HepG2 (cell line): ENCODE measurements around the gene PTCRA. TPM values are rescaled to one million over a fixed set of nuclear protein-coding genes. Genes with fewer than 3 reads are reported as not detected.
A peak's percentile ranks its signal among the peaks of the same experiment; 100 is the strongest.

ENCODE experiments used
- BRD4 ChIP-seq: sonication (generic); formaldehyde crosslinking; IDR thresholded peaks from 2 replicates; pipeline ENCODE4 v1.4.0; 2020; ENCODE audit warnings: missing genetic modification reagents
- CBX2 ChIP-seq, 2 experiments: fragments of 200-600 bp in 1 of 2; sonication (generic); formaldehyde crosslinking in 1 of 2; IDR thresholded peaks; 2 replicates each; pipeline versions ENCODE4 v1.7.0 to v1.8.1; 2018 to 2022; ENCODE audit warnings: low read depth in 2 of 2, low read length in 1 of 2, mild to moderate bottlenecking in 1 of 2, missing genetic modification reagents in 1 of 2
- EP300 ChIP-seq, 3 experiments: sonication (generic) in 1 of 3; formaldehyde crosslinking in 1 of 3; IDR thresholded peaks; 2 replicates each; pipeline versions ENCODE4 v1.5.1 to v1.6.1; 2011 to 2020; ENCODE audit warnings: low read depth in 2 of 3, low read length in 2 of 3, borderline replicate concordance in 1 of 3, improper control_type of control experiment in 1 of 3, mild to moderate bottlenecking in 1 of 3, missing genetic modification reagents in 1 of 3, moderate library complexity in 1 of 3
- HNF4G ChIP-seq, 2 experiments: sonication (generic) in 1 of 2; formaldehyde crosslinking in 1 of 2; IDR thresholded peaks; 2 replicates each; pipeline versions ENCODE4 v1.4.0 to v1.6.1; 2011 to 2020; ENCODE audit warnings: borderline replicate concordance in 2 of 2, low read depth in 2 of 2, mild to moderate bottlenecking in 2 of 2, low read length in 1 of 2, missing genetic modification reagents in 1 of 2, moderate library complexity in 1 of 2
- MXI1 ChIP-seq: IDR thresholded peaks from 3 replicates; pipeline ENCODE4 v1.6.1; 2012; ENCODE audit warnings: low read depth, low read length, inconsistent platforms, borderline replicate concordance
- NFIC ChIP-seq: IDR thresholded peaks from 2 replicates; pipeline ENCODE4 v1.6.1; 2012; ENCODE audit warnings: mild to moderate bottlenecking, low read length, inconsistent platforms
- NFKBIZ ChIP-seq: IDR thresholded peaks from 2 replicates; pipeline ENCODE4 v1.6.1; 2018; ENCODE audit warnings: missing genetic modification reagents, missing compliant biosample characterization
- NR2F2 ChIP-seq: IDR thresholded peaks from 2 replicates; pipeline ENCODE4 v1.6.1; 2012; ENCODE audit warnings: low read depth, inconsistent platforms, borderline replicate concordance
- PCBP1 ChIP-seq: fragments of 200-400 bp; formaldehyde crosslinking; IDR thresholded peaks from 2 replicates; pipeline ENCODE4 v1.6.1; 2017; ENCODE audit warnings: mild to moderate bottlenecking, low read depth, low read length, borderline replicate concordance
- RAD51 ChIP-seq: fragments of 450-650 bp; IDR thresholded peaks from 2 replicates; pipeline ENCODE4 v1.6.1; 2016; ENCODE audit warnings: borderline replicate concordance
- RARA ChIP-seq: IDR thresholded peaks from 2 replicates; pipeline ENCODE4 v1.6.1; 2016; ENCODE audit warnings: missing genetic modification reagents, missing compliant biosample characterization
- SAP130 ChIP-seq: IDR thresholded peaks from 2 replicates; pipeline ENCODE4 v1.6.1; 2016; ENCODE audit warnings: low read depth
- THRA ChIP-seq: sonication (generic); formaldehyde crosslinking; IDR thresholded peaks from 2 replicates; pipeline ENCODE4 v1.4.0; 2020; ENCODE audit warnings: missing genetic modification reagents, borderline replicate concordance
- XBP1 ChIP-seq: sonication (generic); formaldehyde crosslinking; IDR thresholded peaks from 2 replicates; pipeline ENCODE4 v1.5.0; 2020; ENCODE audit warnings: missing genetic modification reagents
- ZFP90 ChIP-seq: sonication (generic); formaldehyde crosslinking; IDR thresholded peaks from 2 replicates; pipeline ENCODE4 v1.8.0; 2022; ENCODE audit warnings: missing genetic modification reagents, mild to moderate bottlenecking, inconsistent platforms, borderline replicate concordance
- ZNF205 ChIP-seq: IDR thresholded peaks from 2 replicates; pipeline ENCODE4 v1.6.1; 2018; ENCODE audit warnings: missing biosample characterization, missing genetic modification reagents
- ZNF232 ChIP-seq: sonication (generic); formaldehyde crosslinking; IDR thresholded peaks from 2 replicates; pipeline ENCODE4 v1.4.0; 2020; ENCODE audit warnings: missing genetic modification reagents, borderline replicate concordance
- ZNF383 ChIP-seq: sonication (generic); formaldehyde crosslinking; IDR thresholded peaks from 2 replicates; pipeline ENCODE4 v1.4.0; 2020; ENCODE audit warnings: missing genetic modification reagents, mild to moderate bottlenecking, borderline replicate concordance
- ZNF430 ChIP-seq: sonication (generic); formaldehyde crosslinking; IDR thresholded peaks from 2 replicates; pipeline ENCODE4 v1.9.0; 2021; ENCODE audit warnings: mild to moderate bottlenecking, missing genetic modification reagents
- ZNF709 ChIP-seq: sonication (generic); formaldehyde crosslinking; IDR thresholded peaks from 2 replicates; pipeline ENCODE4 v1.5.0; 2020; ENCODE audit warnings: mild to moderate bottlenecking, missing genetic modification reagents
- ZNF879 ChIP-seq: sonication (generic); formaldehyde crosslinking; IDR thresholded peaks from 2 replicates; pipeline ENCODE4 v1.8.1; 2023; ENCODE audit warnings: missing genetic modification reagents
- polyA plus RNA-seq, 8 experiments: library from polyadenylated mRNA; depleted of rRNA in 3 of 8; stranded (reverse) in 7 of 8; unstranded in 1 of 8; fragments of >200 nt; fragmentation: Illumina TruSeq in 4 of 8; extraction: Trizol in 4 of 8; gene quantifications; 2 replicates each; pipeline versions ENCODE4 v1.2.1 to v1.2.3, GENCODE V29; 2011 to 2016; ENCODE audit warnings: low read depth in 4 of 8, missing spikeins in 1 of 8, mixed read lengths in 1 of 8; ENCODE audit not compliant: insufficient read depth in 1 of 8
- total RNA-seq, 5 experiments: library from RNA; depleted of rRNA; stranded (reverse); fragments of >200 nt; fragmentation: Illumina TruSeq; extraction: Trizol; gene quantifications; 2 replicates each; pipeline ENCODE4 v1.2.3, GENCODE V29; 2016; ENCODE audit warnings: low read depth in 1 of 5
- TF ChIP-seq, protein P1 (sequence below): sonication (generic); formaldehyde crosslinking; IDR thresholded peaks from 2 replicates; pipeline ENCODE4 v1.5.0; 2020; ENCODE audit warnings: mild to moderate bottlenecking, missing genetic modification reagents, borderline replicate concordance
- TF ChIP-seq, protein P2 (sequence below): sonication (generic); formaldehyde crosslinking; IDR thresholded peaks from 2 replicates; pipeline ENCODE4 v1.5.0; 2020; ENCODE audit warnings: mild to moderate bottlenecking, missing genetic modification reagents

PTCRA gene
- total and polyA plus RNA-seq, 2 of the 13 experiments (the other 11 are each of a cell fraction or from before 2014, with no cell fraction given), result not detected

- TF ChIP-seq, protein P1, sequence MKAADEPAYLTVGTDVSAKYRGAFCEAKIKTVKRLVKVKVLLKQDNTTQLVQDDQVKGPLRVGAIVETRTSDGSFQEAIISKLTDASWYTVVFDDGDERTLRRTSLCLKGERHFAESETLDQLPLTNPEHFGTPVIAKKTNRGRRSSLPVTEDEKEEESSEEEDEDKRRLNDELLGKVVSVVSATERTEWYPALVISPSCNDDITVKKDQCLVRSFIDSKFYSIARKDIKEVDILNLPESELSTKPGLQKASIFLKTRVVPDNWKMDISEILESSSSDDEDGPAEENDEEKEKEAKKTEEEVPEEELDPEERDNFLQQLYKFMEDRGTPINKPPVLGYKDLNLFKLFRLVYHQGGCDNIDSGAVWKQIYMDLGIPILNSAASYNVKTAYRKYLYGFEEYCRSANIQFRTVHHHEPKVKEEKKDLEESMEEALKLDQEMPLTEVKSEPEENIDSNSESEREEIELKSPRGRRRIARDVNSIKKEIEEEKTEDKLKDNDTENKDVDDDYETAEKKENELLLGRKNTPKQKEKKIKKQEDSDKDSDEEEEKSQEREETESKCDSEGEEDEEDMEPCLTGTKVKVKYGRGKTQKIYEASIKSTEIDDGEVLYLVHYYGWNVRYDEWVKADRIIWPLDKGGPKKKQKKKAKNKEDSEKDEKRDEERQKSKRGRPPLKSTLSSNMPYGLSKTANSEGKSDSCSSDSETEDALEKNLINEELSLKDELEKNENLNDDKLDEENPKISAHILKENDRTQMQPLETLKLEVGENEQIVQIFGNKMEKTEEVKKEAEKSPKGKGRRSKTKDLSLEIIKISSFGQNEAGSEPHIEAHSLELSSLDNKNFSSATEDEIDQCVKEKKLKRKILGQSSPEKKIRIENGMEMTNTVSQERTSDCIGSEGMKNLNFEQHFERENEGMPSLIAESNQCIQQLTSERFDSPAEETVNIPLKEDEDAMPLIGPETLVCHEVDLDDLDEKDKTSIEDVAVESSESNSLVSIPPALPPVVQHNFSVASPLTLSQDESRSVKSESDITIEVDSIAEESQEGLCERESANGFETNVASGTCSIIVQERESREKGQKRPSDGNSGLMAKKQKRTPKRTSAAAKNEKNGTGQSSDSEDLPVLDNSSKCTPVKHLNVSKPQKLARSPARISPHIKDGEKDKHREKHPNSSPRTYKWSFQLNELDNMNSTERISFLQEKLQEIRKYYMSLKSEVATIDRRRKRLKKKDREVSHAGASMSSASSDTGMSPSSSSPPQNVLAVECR, result no peak
- TF ChIP-seq ZNF232 (CRISPR knock-in tag) (no peak), ZFP90 (no peak), CBX2 (IDR thresholded peaks at IDR 0.05; ENCODE audit: low read depth, low read length) (no peak), CBX2 (CRISPR knock-in tag; IDR thresholded peaks at IDR 0.05; ENCODE audit: low read depth) (no peak), XBP1 (no peak), NR2F2 (no peak), ZNF383 (no peak), NFKBIZ (CRISPR knock-in tag) (0 out of 2 replicates have a peak, but pooled peaks have one; percentile 33), ZNF430 (CRISPR knock-in tag) (no peak), RARA (CRISPR knock-in tag) (peak; percentile 64), ZNF709 (no peak), SAP130 (peak; percentile 88), NFIC (no peak; the same call in 1 of the 2 replicates), THRA (no peak), BRD4 (CRISPR knock-in tag) (no peak), ZNF205 (CRISPR knock-in tag) (0 out of 2 replicates have a peak, but pooled peaks have one; percentile 23), ZNF879 (CRISPR knock-in tag) (no peak), RAD51 (no peak), PCBP1 (no peak), EP300 (IDR thresholded peaks at IDR 0.05; ENCODE audit: low read depth in 2 of 2, low read length in 2 of 2) (no peak), EP300 (CRISPR knock-in tag; IDR thresholded peaks at IDR 0.05; ENCODE audit: borderline replicate concordance) (no peak), MXI1 (peak; percentile 81; the same call in 1 of the 3 replicates), HNF4G (IDR thresholded peaks at IDR 0.05; ENCODE audit: borderline replicate concordance, low read depth, low read length) (no peak), HNF4G (CRISPR knock-in tag; IDR thresholded peaks at IDR 0.05; ENCODE audit: borderline replicate concordance, low read depth) (no peak)
- TF ChIP-seq, protein P2, sequence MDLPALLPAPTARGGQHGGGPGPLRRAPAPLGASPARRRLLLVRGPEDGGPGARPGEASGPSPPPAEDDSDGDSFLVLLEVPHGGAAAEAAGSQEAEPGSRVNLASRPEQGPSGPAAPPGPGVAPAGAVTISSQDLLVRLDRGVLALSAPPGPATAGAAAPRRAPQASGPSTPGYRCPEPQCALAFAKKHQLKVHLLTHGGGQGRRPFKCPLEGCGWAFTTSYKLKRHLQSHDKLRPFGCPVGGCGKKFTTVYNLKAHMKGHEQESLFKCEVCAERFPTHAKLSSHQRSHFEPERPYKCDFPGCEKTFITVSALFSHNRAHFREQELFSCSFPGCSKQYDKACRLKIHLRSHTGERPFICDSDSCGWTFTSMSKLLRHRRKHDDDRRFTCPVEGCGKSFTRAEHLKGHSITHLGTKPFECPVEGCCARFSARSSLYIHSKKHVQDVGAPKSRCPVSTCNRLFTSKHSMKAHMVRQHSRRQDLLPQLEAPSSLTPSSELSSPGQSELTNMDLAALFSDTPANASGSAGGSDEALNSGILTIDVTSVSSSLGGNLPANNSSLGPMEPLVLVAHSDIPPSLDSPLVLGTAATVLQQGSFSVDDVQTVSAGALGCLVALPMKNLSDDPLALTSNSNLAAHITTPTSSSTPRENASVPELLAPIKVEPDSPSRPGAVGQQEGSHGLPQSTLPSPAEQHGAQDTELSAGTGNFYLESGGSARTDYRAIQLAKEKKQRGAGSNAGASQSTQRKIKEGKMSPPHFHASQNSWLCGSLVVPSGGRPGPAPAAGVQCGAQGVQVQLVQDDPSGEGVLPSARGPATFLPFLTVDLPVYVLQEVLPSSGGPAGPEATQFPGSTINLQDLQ (CRISPR knock-in tag), result no peak
These were observed 38.2 kb upstream of the PTCRA start (continued) for GRCh38 chr6:42877695-42878094.
